GM21423 (cell line): ENCODE measurements around the gene GPX6.
"Not testable (repeated sequence)": the region's sequence is repeated elsewhere in the genome, so short reads cannot be mapped to it uniquely, and the experiment has no call there.

ENCODE experiments used
- ATAC-seq: cut with Tn5 transposase; IDR thresholded peaks from one replicate; pipeline ENCODE4 v1.9.1; 2021; ENCODE audit warnings: mild to moderate bottlenecking, moderate library complexity; ENCODE audit not compliant: unreplicated experiment

The GPX6 gene

DNA sequence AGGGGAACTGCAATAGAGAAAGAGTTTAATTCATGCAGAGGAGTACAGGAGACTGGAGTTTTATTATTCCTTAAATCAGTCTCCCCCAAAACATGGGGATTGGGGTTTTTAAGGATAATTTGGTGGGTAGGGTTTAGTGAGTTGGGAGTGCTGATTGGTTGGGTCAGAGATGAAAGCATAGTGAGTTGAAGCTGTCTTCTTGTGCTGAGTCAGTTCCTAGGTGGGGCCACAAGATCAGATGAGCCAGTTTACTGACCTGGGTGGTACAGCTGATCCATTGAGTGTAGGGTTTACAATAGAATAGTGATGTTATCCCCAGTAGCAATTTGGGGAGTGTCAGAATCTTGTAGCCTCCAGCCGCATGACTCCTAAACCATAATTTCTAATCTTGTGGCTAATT is 29.1 kb downstream of the GPX6 start:
- ATAC-seq = no peak

DNA sequence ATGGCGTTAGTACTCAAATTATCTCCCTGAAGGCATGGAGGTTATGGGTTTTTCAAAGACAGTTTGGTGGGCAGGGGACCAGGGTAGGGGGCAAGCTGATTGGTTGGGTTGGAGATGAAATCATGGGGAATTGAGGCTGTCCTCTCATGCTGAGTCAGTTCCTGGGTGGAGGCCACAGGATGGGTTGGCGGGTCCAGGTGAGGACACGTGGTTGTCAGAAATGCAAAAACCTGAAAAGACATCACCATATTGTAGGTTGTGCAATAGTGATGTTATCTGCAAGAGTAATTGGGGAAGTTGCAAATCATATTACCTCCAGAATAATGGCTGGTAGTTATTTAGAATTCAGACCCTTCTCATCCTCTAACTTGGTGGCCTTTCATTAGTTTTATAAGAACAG is 30.1 kb downstream of the GPX6 start:
- ATAC-seq = no peak

DNA sequence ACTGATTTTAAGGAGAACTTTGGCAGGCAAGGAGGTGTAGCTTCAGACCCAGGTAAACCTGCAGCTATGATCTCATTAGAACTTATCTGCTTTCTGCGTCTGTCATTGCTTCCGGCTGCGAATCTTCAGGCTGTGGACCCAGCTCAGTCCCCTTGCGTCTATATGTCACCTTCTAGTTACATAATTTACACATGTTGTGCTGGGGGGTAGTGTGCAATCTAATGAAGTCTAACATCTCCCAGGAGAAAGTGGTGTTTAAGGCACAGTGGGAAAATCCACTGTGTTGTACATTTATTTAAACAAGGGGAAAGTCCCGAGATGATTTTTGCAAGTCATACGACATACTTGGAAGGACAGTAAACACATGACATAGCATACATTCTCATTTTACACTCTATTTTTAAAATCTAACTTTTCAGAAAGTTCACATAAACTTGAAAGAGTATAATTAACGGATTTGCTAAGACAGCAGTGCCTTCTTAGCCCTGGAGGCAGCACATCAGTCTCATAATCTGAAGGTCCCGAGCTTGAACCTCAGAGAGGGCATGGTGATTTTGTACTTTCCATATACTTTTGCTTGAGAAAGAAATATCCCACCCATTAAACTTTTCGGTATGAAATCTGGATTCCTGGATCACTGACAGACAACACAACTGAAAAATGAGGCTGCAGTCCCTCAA is 35.2 kb downstream of the GPX6 start:
- ATAC-seq = no peak

DNA sequence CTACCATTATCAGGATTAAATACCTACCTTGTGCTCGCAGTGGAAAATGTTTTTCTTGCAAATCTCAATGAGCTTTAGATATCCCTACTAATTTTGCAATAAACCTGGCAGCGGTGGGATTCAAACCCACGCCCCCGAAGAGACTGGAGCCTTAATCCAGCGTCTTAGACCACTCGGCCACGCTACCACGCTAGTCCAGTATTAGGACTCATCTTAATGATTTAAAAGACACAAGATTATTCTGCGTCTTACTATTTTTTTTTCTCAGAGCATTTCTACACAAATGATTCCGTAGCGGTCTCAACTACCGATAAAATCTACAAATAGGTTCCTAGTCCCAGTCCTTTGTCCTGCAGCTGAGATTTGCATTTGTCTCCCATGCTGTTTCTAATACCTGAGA is 37.1 kb downstream of the GPX6 start:
- no peak for ATAC-seq

DNA sequence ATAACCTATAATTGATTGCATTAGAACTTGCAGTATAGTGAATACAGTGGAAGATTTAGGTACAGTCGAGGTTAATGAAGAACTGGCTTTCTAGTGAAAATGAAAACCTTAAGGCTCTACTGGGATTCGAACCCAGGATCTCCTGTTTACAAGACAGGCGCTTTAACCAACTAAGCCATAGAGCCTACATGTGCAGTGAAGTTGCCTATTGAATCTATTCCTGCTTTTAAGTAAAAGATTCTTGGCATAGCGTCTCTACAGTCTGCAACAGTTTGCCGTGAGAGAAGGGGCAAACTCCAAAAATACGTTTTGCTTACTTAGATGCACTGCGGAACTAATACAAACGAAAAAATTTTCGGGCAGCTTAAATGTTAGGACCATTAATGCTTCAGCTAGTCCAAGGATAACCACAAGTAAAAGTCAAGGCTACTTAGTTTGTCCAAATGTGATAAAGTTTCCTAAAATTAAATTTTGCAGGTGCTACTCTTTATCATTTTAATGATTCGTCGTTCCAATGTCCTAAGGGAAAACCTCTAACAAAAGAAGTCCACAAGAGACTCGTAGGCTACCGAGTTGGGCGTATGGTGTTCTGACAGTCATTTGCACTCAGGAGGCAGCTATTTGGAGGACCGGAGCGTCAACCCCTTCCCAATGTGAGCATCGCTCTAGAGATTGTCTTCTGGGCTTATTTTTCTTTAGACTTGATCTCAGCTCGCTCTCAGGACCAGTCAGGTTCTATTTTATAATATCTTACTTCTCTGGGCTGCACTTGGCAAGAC is 41.0 kb downstream of the GPX6 start:
- ATAC-seq = no peak

DNA sequence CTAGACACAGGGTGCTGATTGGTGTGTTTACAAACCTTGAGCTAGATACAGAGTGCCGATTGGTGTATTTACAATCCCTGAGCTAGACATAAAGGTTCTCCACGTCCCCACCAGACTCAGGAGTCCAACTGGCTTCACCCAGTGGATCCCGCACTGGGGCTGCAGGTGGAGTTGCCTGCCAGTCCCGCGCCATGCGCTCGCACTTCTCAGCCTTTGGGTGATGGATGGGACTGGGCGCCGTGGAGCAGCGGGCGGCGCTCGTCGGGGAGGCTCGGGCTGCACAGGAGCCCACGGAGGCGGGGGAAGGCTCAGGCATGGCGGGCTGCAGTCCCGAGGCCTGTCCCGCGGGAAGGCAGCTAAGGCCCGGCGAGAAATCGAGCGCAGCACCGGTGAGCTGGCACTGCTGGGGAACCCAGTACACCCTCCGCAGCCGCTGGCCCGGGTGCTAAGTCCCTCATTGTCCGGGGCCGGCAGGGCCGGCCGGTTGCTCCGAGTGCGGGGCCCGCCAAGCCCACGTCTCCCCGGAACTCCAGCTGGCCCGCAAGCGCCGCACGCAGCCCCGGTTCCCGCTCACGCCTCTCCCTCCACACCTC is 46.3 kb downstream of the GPX6 start:
- ATAC-seq = not testable (repeated sequence)

DNA sequence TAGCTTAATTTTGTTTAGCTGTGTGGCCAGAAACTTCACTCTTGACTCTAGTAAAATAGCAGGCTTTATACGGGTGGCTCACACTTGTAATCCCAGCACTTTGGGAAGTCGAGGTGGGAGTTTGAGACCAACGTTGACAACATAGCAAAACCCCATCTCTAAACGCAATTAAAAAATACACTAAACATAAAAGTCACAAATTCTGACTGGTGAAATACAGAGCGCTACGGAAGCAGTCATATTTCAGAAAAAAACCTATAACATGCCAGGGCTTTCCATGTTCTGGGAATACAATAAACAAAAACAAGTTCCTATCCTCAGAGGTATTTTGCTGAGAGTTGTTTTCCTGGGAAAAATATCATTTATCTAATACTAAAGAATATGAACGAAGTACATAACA is 47.5 kb downstream of the GPX6 start:
- no peak for ATAC-seq

DNA sequence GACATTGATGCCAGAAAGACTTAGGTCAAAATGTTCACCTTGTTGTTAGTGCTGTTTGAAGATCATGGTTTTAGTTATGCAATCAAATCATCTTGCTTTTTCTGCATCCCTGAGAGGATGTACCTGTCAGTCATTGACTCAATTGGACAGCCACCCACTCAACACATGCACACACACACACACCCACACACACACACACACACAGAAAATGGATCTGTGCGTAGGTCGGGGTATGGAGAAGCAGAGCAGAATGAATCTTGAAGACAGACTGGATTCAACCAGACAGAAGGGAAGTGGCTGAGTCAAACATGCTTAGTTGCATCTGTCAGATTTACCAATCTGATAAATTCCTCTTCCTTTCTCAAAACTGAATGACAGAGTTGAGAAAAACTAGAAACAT is 53.2 kb downstream of the GPX6 start:
- ATAC-seq = no peak

DNA sequence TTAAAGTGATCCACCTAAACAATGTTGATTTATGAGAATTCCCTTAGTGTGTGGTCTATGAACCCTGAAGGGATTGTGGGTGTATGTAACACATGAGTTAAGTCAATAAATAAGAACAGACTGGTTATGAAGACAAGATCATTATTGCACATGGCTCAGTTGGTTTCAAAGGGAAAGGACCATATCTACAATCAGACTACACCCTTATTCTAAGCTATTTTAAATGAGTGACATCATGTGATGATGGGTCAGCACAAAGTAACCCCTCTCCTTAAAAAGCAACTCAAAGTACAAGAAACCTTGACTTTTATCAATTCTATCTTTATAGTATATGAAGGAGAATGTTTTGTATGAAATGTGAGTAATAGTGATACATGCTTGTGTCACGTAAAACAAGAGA is 57.0 kb downstream of the GPX6 start:
- no peak for ATAC-seq
